Lung (tissue), 12 donors: Measurements from ENCODE around the gene CCDC14. TPM values are rescaled to one million over a fixed set of nuclear protein-coding genes. Genes with fewer than 3 reads are reported as not detected.

Experiments
- ATAC-seq: fragments of 200-7000 bp; cut with Tn5 transposase; one replicate; pipeline ENCODE4 v1.9.1; 2020; ENCODE audit warnings: moderate number of reproducible peaks; ENCODE audit not compliant: insufficient read depth, low FRiP score
- DNase-seq, 3 donors: peaks; one replicate each; pipeline ENCODE4 v3.0.0-alpha.2; 2013 to 2017
- H3K27ac ChIP-seq, 2 donors: one replicate each; pipeline ENCODE4 v1.5.1; 2013; ENCODE audit warnings: mild to moderate bottlenecking in 2 of 2, moderate library complexity in 2 of 2, control low read depth in 1 of 2, inconsistent platforms in 1 of 2, low read depth in 1 of 2, low read length in 1 of 2
- H3K27me3 ChIP-seq, 3 donors: one replicate each; pipeline ENCODE4 v1.5.1; 2013; ENCODE audit warnings: low read length in 2 of 3; ENCODE audit not compliant: control insufficient read depth in 3 of 3, insufficient read depth in 3 of 3
- H3K36me3 ChIP-seq, 4 donors: one replicate each; pipeline ENCODE4 v1.5.1; 2013; ENCODE audit warnings: low read length in 4 of 4, mild to moderate bottlenecking in 1 of 4, moderate library complexity in 1 of 4; ENCODE audit not compliant: control insufficient read depth in 4 of 4, insufficient read depth in 4 of 4
- H3K4me1 ChIP-seq, 5 donors: one replicate each; pipeline ENCODE4 v1.5.1; 2013; ENCODE audit warnings: low read length in 5 of 5, mild to moderate bottlenecking in 2 of 5, moderate library complexity in 1 of 5; ENCODE audit not compliant: control insufficient read depth in 5 of 5, insufficient read depth in 5 of 5
- H3K4me3 ChIP-seq: one replicate; pipeline ENCODE4 v1.5.1; 2013; ENCODE audit warnings: mild to moderate bottlenecking, control low read depth, moderate library complexity
- H3K9ac ChIP-seq, 2 donors: one replicate each; pipeline ENCODE4 v1.5.1; 2013; ENCODE audit warnings: low read length in 2 of 2, control low read depth in 1 of 2; ENCODE audit not compliant: insufficient read depth in 1 of 2
- H3K9me3 ChIP-seq, 4 donors: one replicate each; pipeline ENCODE4 v1.5.1; 2013; ENCODE audit warnings: low read length in 3 of 4, mild to moderate bottlenecking in 1 of 4, moderate library complexity in 1 of 4; ENCODE audit not compliant: control insufficient read depth in 4 of 4, insufficient read depth in 3 of 4
- CTCF ChIP-seq: IDR thresholded peaks from 2 replicates; pipeline ENCODE4 v1.5.1; 2012; ENCODE audit warnings: mild to moderate bottlenecking; ENCODE audit errors: control extremely low read depth, extremely low read depth
- WGBS, 2 donors: extraction: QIAGEN DNeasy Blood & Tissue Kit; methylation state at CpG; one replicate each; pipeline ENCODE4 v1.1.7; 2013; 5-methylcytosine and 5-hydroxymethylcytosine counted together
- polyA plus RNA-seq, 2 donors: library from polyadenylated mRNA; stranded (reverse); fragments of 200-250 nt; gene quantifications; one replicate each; pipeline ENCODE4 v1.2.1, GENCODE V29; 2013
- total RNA-seq, 2 donors: library from RNA; depleted of rRNA in 1 of 2; stranded (reverse); fragments of >200 nt in 1 of 2; gene quantifications; one replicate each; pipeline ENCODE4 v1.2.1, GENCODE V29; 2014 to 2021
- donor health status: control.
- donor health status: control.
- donor health status: Bipolar disorder and iron deficiency.
- donor health status: healthy.
- donor health status: DM: yes; HTN: yes; CAD: no.

Gene CCDC14
- total and polyA plus RNA-seq, 4 donors, result 12.5 to 121 (median 36.6) TPM

- Histone ChIP-seq H3K9ac (no peak overlapping the region), H3K27me3 (no peaks in the 10 kb centered on the region), H3K9me3 (no peaks in the 10 kb centered on the region), H3K4me1 (peaks cover 0 to 8% (median 1%) of the 10 kb centered on the region in 5 donors), H3K27ac (no peak overlapping the region), H3K36me3 (peaks cover 0 to 20% (median 2%) of the 10 kb centered on the region in 4 donors), H3K4me3 (no peak overlapping the region)
- no peak for TF ChIP-seq CTCF
- WGBS, 2 donors, result 71 to 74% methylated on average over 4 of the region's 4 CpGs
- DNase-seq, result no peak
- no peak for ATAC-seq
Observed at GRCh38 chr3:123877466-123877865, 83.6 kb downstream of the CCDC14 start.

GRCh38 chr3:123876858-123877257, 84.2 kb downstream of the CCDC14 start:
- peaks cover 0 to 20% (median 2%) of the 10 kb centered on the region in 4 donors for H3K36me3 ChIP-seq
- H3K4me3 ChIP-seq, result no peak overlapping the region
- peaks cover 0 to 6% (median 1%) of the 10 kb centered on the region in 5 donors for H3K4me1 ChIP-seq
- no peak for DNase-seq
- no peaks in the 10 kb centered on the region for H3K27me3 ChIP-seq
- no peaks in the 10 kb centered on the region for H3K9me3 ChIP-seq
- H3K9ac ChIP-seq, result no peak overlapping the region
- no peak for ATAC-seq
- no peak for TF ChIP-seq CTCF
- no peak overlapping the region for H3K27ac ChIP-seq

GRCh38 chr3:123872621-123873020, 88.4 kb downstream of the CCDC14 start:
- no peaks in the 10 kb centered on the region for H3K27me3 ChIP-seq
- no peaks in the 10 kb centered on the region for H3K9me3 ChIP-seq
- peaks cover 0 to 20% (median 2%) of the 10 kb centered on the region in 4 donors for H3K36me3 ChIP-seq
- no peak for TF ChIP-seq CTCF
- WGBS, 2 donors, result 90 to 92% methylated on average over 1 of the region's 1 CpG
- H3K4me3 ChIP-seq, result no peak overlapping the region
- DNase-seq (no peak), ATAC-seq (no peak)
- no peak overlapping the region for H3K27ac ChIP-seq
- H3K4me1 ChIP-seq, result peaks cover 0 to 1% (median 0%) of the 10 kb centered on the region in 5 donors
- no peak overlapping the region for H3K9ac ChIP-seq

- H3K27ac ChIP-seq, result no peak overlapping the region
- H3K4me1 ChIP-seq, result no peaks in the 10 kb centered on the region
- H3K9me3 ChIP-seq, result no peaks in the 10 kb centered on the region
- TF ChIP-seq CTCF, result no peak
- no peaks in the 10 kb centered on the region for H3K27me3 ChIP-seq
- 70 to 88% methylated on average over 1 of the region's 1 CpG for WGBS, 2 donors
- ATAC-seq (no peak), DNase-seq (no peak)
- no peak overlapping the region for H3K4me3 ChIP-seq
- peaks cover 0 to 20% (median 2%) of the 10 kb centered on the region in 4 donors for H3K36me3 ChIP-seq
- H3K9ac ChIP-seq, result no peak overlapping the region
Observed at GRCh38 chr3:123871946-123872345, 89.1 kb downstream of the CCDC14 start.
